ENCODE data around the gene IL1R2.

- TF ChIP-seq ZNF449 (tag by site-specific recombination; IDR thresholded peaks at IDR 0.05) = no peak
- TF ChIP-seq ZNF202 (tag by site-specific recombination; IDR thresholded peaks at IDR 0.05; ENCODE audit: borderline replicate concordance) = no peak
- no peak for TF ChIP-seq ZNF24 (tag by site-specific recombination; IDR thresholded peaks at IDR 0.05)
- no peak for TF ChIP-seq GLIS1 (tag by site-specific recombination; IDR thresholded peaks at IDR 0.05)
Observed at GRCh38 chr2:101976891-101977290, 14.9 kb upstream of the IL1R2 start.

Data from HEK293 (cell line).